ENCODE data around the gene KCNQ5.

KCNQ5 gene

DNA sequence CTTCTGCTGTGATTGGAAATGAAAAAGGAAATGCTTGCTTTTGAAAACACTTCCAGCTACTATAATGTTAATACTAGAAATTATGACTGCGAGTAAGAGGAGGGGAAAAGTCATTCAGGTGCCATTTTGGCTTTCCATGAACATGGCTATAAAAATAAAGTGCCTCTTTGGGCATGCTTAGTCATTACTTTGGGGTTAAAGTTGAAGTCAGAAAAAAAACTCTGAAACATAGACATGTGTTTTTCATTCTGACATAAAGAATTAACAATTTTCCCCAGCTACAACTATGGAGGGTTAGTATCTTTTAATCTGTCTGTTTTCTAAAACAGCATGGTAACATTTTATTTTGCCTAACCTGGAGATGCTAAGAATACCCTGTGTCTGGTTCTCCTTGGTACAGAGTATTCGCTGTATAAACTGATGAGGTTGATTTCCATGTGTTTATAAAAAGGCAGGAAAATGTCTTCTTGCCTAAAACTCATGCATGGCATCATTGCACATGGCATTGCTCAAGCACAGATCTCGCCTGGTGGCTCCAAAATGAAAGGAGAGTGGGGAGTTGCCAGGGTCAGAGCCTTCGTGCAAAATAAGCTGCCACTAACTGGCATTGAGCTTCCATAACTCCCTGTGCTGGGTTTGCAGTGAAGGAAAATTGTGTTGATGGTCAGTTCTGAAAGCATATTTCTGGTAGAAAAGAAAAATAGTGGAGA is 188.9 kb downstream of the KCNQ5 start:
- no peak for DNase-seq

- no peak for DNase-seq
These were observed 190.1 kb downstream of the KCNQ5 start for GRCh38 chr6:72811971-72812421.

- DNase-seq = no peak
These were observed 192.1 kb downstream of the KCNQ5 start for GRCh38 chr6:72813807-72814596.

DNA sequence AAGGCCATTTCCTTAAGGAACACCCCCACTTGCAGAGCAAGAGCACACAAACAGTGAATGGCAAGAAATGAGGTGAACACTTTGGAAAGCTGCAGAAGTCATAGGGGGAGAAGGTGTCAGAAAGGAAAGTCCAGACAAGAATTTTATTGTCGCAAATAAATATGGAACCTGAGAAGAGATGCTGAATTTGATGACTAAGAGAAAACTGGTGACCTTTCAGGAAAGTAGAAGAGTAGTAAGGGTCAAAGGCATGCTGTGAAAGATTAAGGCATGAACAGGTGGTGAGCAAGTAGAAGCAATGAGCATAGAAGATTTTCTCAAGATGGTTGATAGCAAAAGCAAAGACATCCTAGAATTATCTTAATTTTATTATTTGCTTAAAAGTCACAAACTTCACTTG is 194.2 kb downstream of the KCNQ5 start:
- DNase-seq = no peak

DNA sequence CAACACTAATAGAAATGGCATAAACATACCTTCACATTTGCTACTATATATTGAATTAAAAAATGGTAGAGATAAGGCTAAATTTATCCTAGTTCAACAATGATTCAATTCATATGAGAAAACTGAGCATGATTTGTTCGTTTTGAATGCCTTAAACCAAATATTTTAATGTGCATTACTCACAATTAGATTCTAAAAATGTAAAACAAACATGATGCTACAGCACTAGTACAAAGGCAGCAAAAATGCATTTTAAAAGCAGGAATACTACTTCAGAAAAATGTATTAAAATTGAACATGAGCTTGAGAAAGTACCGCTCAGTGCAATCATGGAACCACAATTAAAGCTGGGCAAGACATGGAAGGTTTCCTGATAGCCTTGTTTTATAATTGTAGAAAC is 195.3 kb downstream of the KCNQ5 start:
- no peak for DNase-seq

GRCh38 chr6:72819609-72820008 is 197.7 kb downstream of the KCNQ5 start:
- DNase-seq = no peak

- DNase-seq = no peak
These were observed 198.3 kb downstream of the KCNQ5 start for GRCh38 chr6:72820153-72820552.

DNA sequence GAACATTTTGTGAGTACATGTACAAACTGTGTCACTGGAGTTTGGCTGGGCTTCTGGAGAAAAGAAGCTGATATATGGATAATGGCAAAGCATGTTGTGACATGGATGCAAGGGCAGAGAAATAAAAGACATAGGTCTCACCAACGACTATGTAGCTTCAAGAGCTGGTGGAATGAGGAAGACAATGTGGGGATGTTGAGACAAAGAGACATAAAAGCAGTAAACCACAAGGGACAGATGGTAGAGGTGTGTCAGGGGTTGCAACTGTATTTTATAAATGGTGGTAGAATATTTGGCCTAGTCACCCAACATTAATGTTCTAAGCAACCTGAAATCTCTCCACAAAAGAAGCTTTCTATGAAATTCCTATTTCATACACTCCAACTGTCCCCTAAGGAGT is 199.0 kb downstream of the KCNQ5 start:
- DNase-seq = no peak

GRCh38 chr6:72822023-72822422 is 200.2 kb downstream of the KCNQ5 start:
- DNase-seq = no peak

DNA sequence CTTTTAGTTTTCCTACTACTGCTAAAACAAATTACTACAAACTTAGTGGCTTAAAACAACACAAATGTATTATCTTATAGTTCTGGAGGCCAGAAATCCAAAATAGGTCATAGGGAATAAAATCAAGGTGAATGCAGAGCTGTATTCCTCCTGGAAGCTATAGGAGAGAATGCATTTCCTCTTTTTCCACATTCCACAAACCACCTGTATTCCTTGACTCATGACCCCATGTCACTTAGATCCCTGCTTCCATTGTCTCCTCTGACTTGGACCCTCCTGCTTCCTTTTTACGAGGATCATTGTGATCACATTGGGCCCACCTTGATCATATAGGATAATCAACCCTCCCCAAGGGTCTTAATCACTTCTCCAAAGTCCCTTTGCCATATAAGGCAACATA is 200.8 kb downstream of the KCNQ5 start:
- DNase-seq = no peak

DNA sequence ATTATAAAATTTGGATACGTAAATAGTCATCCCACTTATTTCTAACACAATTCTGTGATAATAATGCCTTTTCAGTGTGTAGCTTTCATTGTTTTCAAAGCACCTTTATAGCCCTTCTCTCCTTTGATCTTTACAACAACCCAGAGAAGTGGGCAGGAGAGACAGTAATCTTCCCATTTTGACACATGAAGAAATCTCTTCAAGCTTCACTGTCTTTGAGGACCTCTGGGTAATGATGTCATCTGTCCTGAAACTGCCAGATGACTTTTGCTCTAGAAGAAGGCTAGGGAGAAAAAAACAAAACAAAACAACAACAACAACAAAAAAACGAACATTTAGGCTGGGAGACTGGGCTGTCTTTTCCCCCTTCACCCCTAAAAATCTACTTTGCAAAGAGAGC is 203.0 kb downstream of the KCNQ5 start:
- DNase-seq = no peak

DNA sequence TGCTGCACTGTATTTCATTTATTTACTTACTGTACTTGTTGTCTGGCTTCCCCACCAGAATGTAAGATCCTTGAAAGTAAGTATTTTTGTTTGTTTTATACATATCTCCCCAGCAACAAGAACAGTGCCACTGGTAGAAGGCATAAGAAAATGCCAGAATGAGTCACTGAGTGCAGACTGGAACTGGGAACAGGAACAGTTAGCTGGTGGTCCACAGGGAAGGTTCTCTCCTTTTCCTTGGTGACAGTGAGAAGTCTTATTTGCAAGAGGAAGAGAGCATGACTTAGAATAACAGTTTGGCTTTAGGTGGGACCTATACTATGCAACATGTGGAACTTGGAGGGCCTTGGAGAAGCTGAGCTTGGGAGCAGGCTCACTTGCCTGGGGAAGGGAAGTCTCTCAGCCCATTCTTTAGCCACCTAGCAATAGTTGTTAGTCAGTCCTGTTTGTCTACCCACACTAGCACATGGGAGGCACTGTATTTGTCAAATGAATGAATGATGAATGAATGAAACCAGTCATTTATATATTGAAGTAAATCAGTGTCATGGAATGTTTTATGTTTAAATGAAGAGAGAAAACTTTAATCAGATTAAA is 203.5 kb downstream of the KCNQ5 start:
- DNase-seq = no peak

DNA sequence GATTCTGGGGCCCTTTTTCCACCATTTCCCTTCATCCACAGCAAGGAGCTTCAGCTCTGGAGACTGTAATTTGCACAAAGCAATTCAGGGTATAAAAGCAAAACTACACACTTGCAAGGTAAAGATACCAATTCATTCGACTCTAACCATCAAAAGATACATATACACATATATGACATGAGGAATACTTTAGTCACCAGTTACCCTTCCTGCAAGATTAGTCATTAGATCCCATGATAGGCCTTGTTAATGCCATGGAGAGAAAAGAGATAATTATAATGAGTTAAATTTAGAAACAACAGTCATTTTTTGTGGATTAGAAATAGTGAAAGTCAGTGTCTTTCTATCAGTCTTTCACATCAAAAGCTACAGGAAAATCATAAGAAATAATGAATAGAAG is 204.2 kb downstream of the KCNQ5 start:
- no peak for DNase-seq

- DNase-seq = no peak
These were observed 205.0 kb downstream of the KCNQ5 start for GRCh38 chr6:72826744-72827438.

DNA sequence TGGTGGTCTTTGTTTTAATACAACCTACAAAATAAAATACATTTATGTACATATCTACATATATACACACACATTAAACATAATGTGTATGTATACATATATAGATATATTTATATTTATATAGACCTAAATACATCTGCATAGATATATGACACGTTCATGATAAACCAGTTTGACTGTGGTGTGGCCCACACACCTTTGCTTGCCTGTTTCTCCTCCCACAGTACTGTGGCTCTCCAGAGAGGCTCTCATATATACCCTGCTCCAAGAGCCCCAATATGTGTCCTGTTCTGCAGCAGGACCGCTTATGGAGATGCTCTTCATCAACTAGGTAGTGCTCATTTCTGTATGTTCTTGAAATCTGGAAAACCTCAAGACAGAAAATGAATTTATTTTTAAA is 207.0 kb downstream of the KCNQ5 start:
- no peak for DNase-seq

DNA sequence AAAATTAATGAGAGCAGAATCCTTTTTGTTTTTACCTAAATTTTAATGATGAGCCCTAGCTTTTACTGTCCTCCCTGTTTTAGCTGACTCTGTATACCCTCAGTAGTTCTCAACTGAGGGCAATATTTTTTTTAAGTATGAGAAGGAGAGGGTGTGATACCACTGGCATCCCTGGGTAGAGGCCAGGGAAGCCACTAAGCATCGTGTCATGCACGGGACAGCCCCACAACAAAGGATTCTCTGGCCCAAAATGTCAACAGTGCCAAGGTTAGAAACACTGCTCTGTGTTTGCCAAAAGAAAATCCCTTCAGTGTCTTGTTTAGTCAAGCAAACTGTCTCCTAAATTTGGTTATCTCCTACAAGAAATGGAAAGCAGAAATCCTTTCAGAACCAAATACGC is 210.4 kb downstream of the KCNQ5 start:
- DNase-seq = no peak

GRCh38 chr6:72835749-72836148 is 213.9 kb downstream of the KCNQ5 start:
- no peak for DNase-seq

GRCh38 chr6:72836971-72837370 is 215.1 kb downstream of the KCNQ5 start:
- DNase-seq = no peak

DNA sequence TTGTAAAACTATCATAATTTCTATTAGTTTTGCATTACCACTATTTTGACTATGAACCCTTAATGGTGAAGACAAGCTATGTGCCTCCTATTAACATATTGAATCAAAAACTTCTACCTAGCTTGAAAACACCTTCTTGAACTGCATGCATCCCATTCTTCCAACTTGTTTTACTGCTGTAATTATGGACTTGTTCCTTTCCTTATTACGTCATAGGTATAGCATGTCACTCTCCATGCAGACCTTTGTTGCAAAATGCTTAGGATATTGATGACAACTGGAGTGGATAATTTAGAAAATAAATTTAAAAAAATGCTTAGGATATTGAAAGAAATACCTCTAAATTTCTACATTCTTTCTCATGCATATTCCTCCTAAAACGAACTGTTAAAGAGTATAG is 219.3 kb downstream of the KCNQ5 start:
- DNase-seq = no peak

GRCh38 chr6:72842140-72842539 is 220.3 kb downstream of the KCNQ5 start:
- DNase-seq = no peak

DNA sequence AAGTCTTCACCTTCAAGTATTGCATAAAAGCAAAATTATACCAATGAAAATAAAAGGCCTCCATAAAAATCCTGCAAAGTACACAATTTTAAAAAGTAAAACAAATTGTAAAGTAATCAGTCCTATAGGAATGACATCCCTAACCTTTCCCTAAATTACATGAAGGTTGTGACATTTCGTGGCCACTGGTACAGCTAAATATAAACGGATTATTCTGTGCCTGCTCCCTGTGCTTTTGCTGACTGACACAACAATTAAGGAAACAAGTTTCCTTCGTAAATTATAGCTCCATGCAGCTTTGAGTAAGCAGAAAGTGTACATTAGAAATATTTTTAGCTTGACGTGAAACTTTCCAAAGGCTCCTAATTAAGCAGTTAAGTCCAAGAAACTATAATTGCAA is 222.8 kb downstream of the KCNQ5 start:
- no peak for DNase-seq

DNA sequence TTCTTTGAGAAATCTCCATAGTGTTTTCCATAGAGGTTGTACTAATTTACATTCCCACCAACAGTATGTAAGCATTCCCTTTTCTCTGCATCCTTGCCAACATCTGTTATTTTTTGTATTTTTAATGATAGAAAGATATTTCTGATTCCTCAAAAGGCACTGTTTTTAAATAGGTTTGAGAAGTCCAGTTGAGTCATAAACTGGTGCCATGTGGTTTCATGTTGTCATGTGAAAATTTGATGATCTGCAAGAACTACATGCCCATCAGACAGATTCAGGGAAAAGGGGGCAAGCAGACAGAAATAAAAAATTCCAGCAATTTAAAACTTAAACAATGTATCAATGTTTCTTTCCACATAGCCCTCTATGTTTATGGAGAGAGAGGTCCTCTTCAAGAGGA is 227.5 kb downstream of the KCNQ5 start:
- no peak for DNase-seq

DNA sequence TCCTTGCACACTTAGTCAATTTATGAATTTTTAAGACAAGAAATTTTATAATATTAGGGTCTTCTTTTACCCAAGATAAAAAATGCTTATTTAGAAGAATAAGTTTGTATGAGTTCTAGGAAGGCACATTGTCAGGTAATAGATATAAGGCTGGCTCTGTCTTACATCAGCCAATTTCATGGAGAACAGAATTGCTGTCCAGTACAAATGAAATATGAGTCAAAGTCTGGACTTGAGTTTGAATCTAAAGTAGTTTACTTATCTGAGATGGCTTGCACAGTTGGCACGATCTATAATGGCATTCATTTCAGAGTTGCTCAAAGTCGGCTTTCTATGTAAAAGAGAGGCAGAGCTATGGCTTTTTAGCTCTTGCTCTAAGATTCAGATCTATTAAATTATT is 228.2 kb downstream of the KCNQ5 start:
- no peak for DNase-seq

- no peak for DNase-seq
These were observed 228.6 kb downstream of the KCNQ5 start for GRCh38 chr6:72850469-72850868.

All from CD4-positive, alpha-beta T cell treated with Interleukin-1 beta for 1 hour (primary cell).